Mesothelial cell of epicardium (in vitro differentiated cells): Measurements from ENCODE around the gene TRRAP. TPM values are rescaled to one million over a fixed set of nuclear protein-coding genes. Genes with fewer than 3 reads are reported as not detected.

Experiments
- DNase-seq, 2 experiments: peaks; one replicate each; pipeline ENCODE4 v3.0.0; 2021; ENCODE audit warnings: low spot score in 2 of 2; ENCODE audit not compliant: unreplicated experiment in 2 of 2
- H3K27ac Mint-ChIP-seq: 2 replicates; pipeline ENCODE4 v1.8.0; 2021; ENCODE audit warnings: mixed read lengths
- H3K27me3 Mint-ChIP-seq: 2 replicates; pipeline ENCODE4 v1.8.0; 2021; ENCODE audit warnings: low read depth, mixed read lengths
- H3K36me3 Mint-ChIP-seq: 2 replicates; pipeline ENCODE4 v1.8.0; 2021; ENCODE audit warnings: mixed read lengths
- H3K4me1 Mint-ChIP-seq: 2 replicates; pipeline ENCODE4 v1.8.0; 2021; ENCODE audit warnings: mixed read lengths
- H3K4me3 Mint-ChIP-seq: 2 replicates; pipeline ENCODE4 v1.8.0; 2021; ENCODE audit warnings: mild to moderate bottlenecking, moderate library complexity, mixed read lengths
- H3K9me3 Mint-ChIP-seq: 2 replicates; pipeline ENCODE4 v1.8.0; 2021; ENCODE audit warnings: mixed read lengths
- CTCF ChIP-seq: fragments of 200-600 bp; sonication (generic); IDR thresholded peaks from one replicate; pipeline ENCODE4 v1.5.0; 2021; ENCODE audit warnings: antibody characterized with exemption; ENCODE audit not compliant: unreplicated experiment
- total RNA-seq: library from RNA; stranded (reverse); gene quantifications from 3 replicates; pipeline ENCODE4 v1.2.1, GENCODE V29; 2021

TRRAP gene
- total RNA-seq, 1 donor from 2014 or later: 82.9 TPM

GRCh38 chr7:98879198-98879978 is 1.1 kb downstream of the TRRAP start:
- H3K4me3 Mint-ChIP-seq: peak overlapping the region; percentile 90
- TF ChIP-seq CTCF: no peak
- H3K27ac Mint-ChIP-seq: peak overlapping the region; percentile 88
- H3K9me3 Mint-ChIP-seq: no peaks in the 10 kb centered on the region
- H3K27me3 Mint-ChIP-seq: no peaks in the 10 kb centered on the region
- peaks cover 15% of the 10 kb centered on the region for H3K4me1 Mint-ChIP-seq
- no peak for DNase-seq
- H3K36me3 Mint-ChIP-seq: peaks cover 17% of the 10 kb centered on the region

- DNase-seq: no peak
- Mint-ChIP-seq H3K27me3 (no peaks in the 10 kb centered on the region), H3K4me1 (peaks cover 15% of the 10 kb centered on the region), H3K36me3 (peaks cover 17% of the 10 kb centered on the region), H3K27ac (no peak overlapping the region), H3K9me3 (no peaks in the 10 kb centered on the region), H3K4me3 (peak overlapping the region; percentile 90)
- no peak for TF ChIP-seq CTCF
Measured at GRCh38 chr7:98879979-98880315, 1.6 kb downstream of the TRRAP start.

- no peak for TF ChIP-seq CTCF
Measured at GRCh38 chr7:98880485-98880884, 2.2 kb downstream of the TRRAP start.

GRCh38 chr7:98881561-98882315 is 3.4 kb downstream of the TRRAP start:
- Mint-ChIP-seq H3K9me3 (no peaks in the 10 kb centered on the region), H3K27me3 (no peaks in the 10 kb centered on the region), H3K4me3 (no peak overlapping the region), H3K4me1 (peaks cover 15% of the 10 kb centered on the region), H3K36me3 (peaks cover 20% of the 10 kb centered on the region), H3K27ac (no peak overlapping the region)
- no peak for DNase-seq
- TF ChIP-seq CTCF: no peak

More at GRCh38 chr7:98880485-98880884, 2.2 kb downstream of the TRRAP start:
- no peak overlapping the region for H3K27ac Mint-ChIP-seq
- no peaks in the 10 kb centered on the region for H3K27me3 Mint-ChIP-seq
- H3K4me1 Mint-ChIP-seq: peaks cover 15% of the 10 kb centered on the region
- DNase-seq: no peak
- no peaks in the 10 kb centered on the region for H3K9me3 Mint-ChIP-seq
- peak overlapping the region; percentile 90 for H3K4me3 Mint-ChIP-seq
- peaks cover 17% of the 10 kb centered on the region for H3K36me3 Mint-ChIP-seq

GRCh38 chr7:98884416-98884815 is 6.1 kb downstream of the TRRAP start:
- no peaks in the 10 kb centered on the region for H3K9me3 Mint-ChIP-seq
- no peak overlapping the region for H3K4me3 Mint-ChIP-seq
- TF ChIP-seq CTCF: no peak
- H3K27ac Mint-ChIP-seq: no peak overlapping the region
- H3K27me3 Mint-ChIP-seq: no peaks in the 10 kb centered on the region
- no peak for DNase-seq
- peaks cover 7% of the 10 kb centered on the region for H3K4me1 Mint-ChIP-seq
- H3K36me3 Mint-ChIP-seq: peaks cover 29% of the 10 kb centered on the region
